ENCODE measurements around the gene SRMS.

SRMS gene

GRCh38 chr20:63534427-63534830 lies 13.1 kb downstream of the SRMS start:
- Histone ChIP-seq H2AK5ac (ENCODE audit: low read length) (no peak overlapping the region), H2AFZ (ENCODE audit: insufficient read depth, low read length, poor library complexity) (no peak overlapping the region), H4K91ac (ENCODE audit: low read depth, low read length) (no peak overlapping the region), H3K23ac (ENCODE audit: low read length) (no peak overlapping the region), H3K4me2 (ENCODE audit: low read length) (no peak overlapping the region), H3K79me1 (ENCODE audit: low read length) (no peaks in the 10 kb centered on the region), H3K18ac (ENCODE audit: low read length) (no peak overlapping the region), H3K9ac (ENCODE audit: low read length) (no peak overlapping the region), H3K27ac (ENCODE audit: low read depth, low read length) (no peak overlapping the region), H3K36me3 (ENCODE audit: control insufficient read depth in 1 of 2, insufficient read depth in 2 of 2, low read length in 2 of 2) (no peaks in the 10 kb centered on the region), H3K4me1 (ENCODE audit: control insufficient read depth in 1 of 2, insufficient read depth in 2 of 2, low read length in 2 of 2) (peaks cover 0 to 2% of the 10 kb centered on the region in 2 experiments), H3K79me2 (ENCODE audit: control insufficient read depth, insufficient read depth, low read length, poor library complexity) (no peaks in the 10 kb centered on the region), H3K4me3 (ENCODE audit: low read depth, low read length) (no peak overlapping the region), H3K4ac (ENCODE audit: low read depth, low read length) (no peak overlapping the region), H4K8ac (ENCODE audit: low read depth, low read length) (no peak overlapping the region), H3K27me3 (ENCODE audit: insufficient read depth, low read length) (no peaks in the 10 kb centered on the region), H2BK12ac (ENCODE audit: low read length) (no peak overlapping the region), H4K12ac (ENCODE audit: low read depth, low read length) (no peak overlapping the region), H3K9me3 (ENCODE audit: insufficient read depth, low read depth, low read length) (peaks cover 2% of the 10 kb centered on the region), H2BK120ac (ENCODE audit: insufficient read depth, low read length, poor library complexity) (no peak overlapping the region), H3K14ac (ENCODE audit: low read length) (no peak overlapping the region), H2BK5ac (ENCODE audit: low read depth, low read length, poor library complexity) (no peak overlapping the region)
- no CpG with 5 or more reads among the region's 12 CpGs for WGBS (ENCODE audit: extremely low coverage, insufficient coverage, insufficient read length)
- DNase-seq = no peak

GRCh38 chr20:63533871-63534393 lies 13.6 kb downstream of the SRMS start:
- Histone ChIP-seq H3K79me1 (ENCODE audit: low read length) (no peaks in the 10 kb centered on the region), H4K8ac (ENCODE audit: low read depth, low read length) (no peak overlapping the region), H3K23ac (ENCODE audit: low read length) (no peak overlapping the region), H3K27me3 (ENCODE audit: insufficient read depth, low read length) (no peaks in the 10 kb centered on the region), H3K4me1 (ENCODE audit: control insufficient read depth in 1 of 2, insufficient read depth in 2 of 2, low read length in 2 of 2) (peaks cover 0 to 2% of the 10 kb centered on the region in 2 experiments), H2BK12ac (ENCODE audit: low read length) (no peak overlapping the region), H3K9me3 (ENCODE audit: insufficient read depth, low read depth, low read length) (peaks cover 2% of the 10 kb centered on the region), H4K91ac (ENCODE audit: low read depth, low read length) (no peak overlapping the region), H3K27ac (ENCODE audit: low read depth, low read length) (no peak overlapping the region), H2AFZ (ENCODE audit: insufficient read depth, low read length, poor library complexity) (no peak overlapping the region), H4K12ac (ENCODE audit: low read depth, low read length) (no peak overlapping the region), H3K18ac (ENCODE audit: low read length) (no peak overlapping the region), H3K4me2 (ENCODE audit: low read length) (no peak overlapping the region), H3K4me3 (ENCODE audit: low read depth, low read length) (no peak overlapping the region), H3K79me2 (ENCODE audit: control insufficient read depth, insufficient read depth, low read length, poor library complexity) (no peaks in the 10 kb centered on the region), H2BK120ac (ENCODE audit: insufficient read depth, low read length, poor library complexity) (no peak overlapping the region), H2AK5ac (ENCODE audit: low read length) (no peak overlapping the region), H3K4ac (ENCODE audit: low read depth, low read length) (no peak overlapping the region), H2BK5ac (ENCODE audit: low read depth, low read length, poor library complexity) (no peak overlapping the region), H3K9ac (ENCODE audit: low read length) (no peak overlapping the region), H3K36me3 (ENCODE audit: control insufficient read depth in 1 of 2, insufficient read depth in 2 of 2, low read length in 2 of 2) (no peaks in the 10 kb centered on the region), H3K14ac (ENCODE audit: low read length) (no peak overlapping the region)
- no peak for DNase-seq
- WGBS (ENCODE audit: extremely low coverage, insufficient coverage, insufficient read length) = no CpG with 5 or more reads among the region's 28 CpGs

- H4K91ac ChIP-seq (ENCODE audit: low read depth, low read length) = no peak overlapping the region
- H3K14ac ChIP-seq (ENCODE audit: low read length) = no peak overlapping the region
- peaks cover 2% of the 10 kb centered on the region for H3K9me3 ChIP-seq (ENCODE audit: insufficient read depth, low read depth, low read length)
- no peak overlapping the region for H2BK120ac ChIP-seq (ENCODE audit: insufficient read depth, low read length, poor library complexity)
- no peaks in the 10 kb centered on the region for H3K79me2 ChIP-seq (ENCODE audit: control insufficient read depth, insufficient read depth, low read length, poor library complexity)
- H3K4me1 ChIP-seq (ENCODE audit: control insufficient read depth in 1 of 2, insufficient read depth in 2 of 2, low read length in 2 of 2) = peaks cover 0 to 2% of the 10 kb centered on the region in 2 experiments
- H3K23ac ChIP-seq (ENCODE audit: low read length) = no peak overlapping the region
- no peak overlapping the region for H3K4me2 ChIP-seq (ENCODE audit: low read length)
- H2AK5ac ChIP-seq (ENCODE audit: low read length) = no peak overlapping the region
- WGBS (ENCODE audit: extremely low coverage, insufficient coverage, insufficient read length) = no CpG with 5 or more reads among the region's 14 CpGs
- no peak overlapping the region for H4K12ac ChIP-seq (ENCODE audit: low read depth, low read length)
- no peak overlapping the region for H2AFZ ChIP-seq (ENCODE audit: insufficient read depth, low read length, poor library complexity)
- H3K79me1 ChIP-seq (ENCODE audit: low read length) = no peaks in the 10 kb centered on the region
- no peak for DNase-seq
- H3K9ac ChIP-seq (ENCODE audit: low read length) = no peak overlapping the region
- no peak overlapping the region for H2BK5ac ChIP-seq (ENCODE audit: low read depth, low read length, poor library complexity)
- H3K27me3 ChIP-seq (ENCODE audit: insufficient read depth, low read length) = no peaks in the 10 kb centered on the region
- no peak overlapping the region for H3K4ac ChIP-seq (ENCODE audit: low read depth, low read length)
- H3K27ac ChIP-seq (ENCODE audit: low read depth, low read length) = no peak overlapping the region
- no peak overlapping the region for H3K4me3 ChIP-seq (ENCODE audit: low read depth, low read length)
- H4K8ac ChIP-seq (ENCODE audit: low read depth, low read length) = no peak overlapping the region
- H3K18ac ChIP-seq (ENCODE audit: low read length) = no peak overlapping the region
- no peak overlapping the region for H2BK12ac ChIP-seq (ENCODE audit: low read length)
- H3K36me3 ChIP-seq (ENCODE audit: control insufficient read depth in 1 of 2, insufficient read depth in 2 of 2, low read length in 2 of 2) = no peaks in the 10 kb centered on the region
Observed at GRCh38 chr20:63533388-63533787, 14.2 kb downstream of the SRMS start.

- Histone ChIP-seq H2AK5ac (ENCODE audit: low read length) (no peak overlapping the region), H2BK5ac (ENCODE audit: low read depth, low read length, poor library complexity) (no peak overlapping the region), H4K8ac (ENCODE audit: low read depth, low read length) (no peak overlapping the region), H3K4me3 (ENCODE audit: low read depth, low read length) (no peak overlapping the region), H2AFZ (ENCODE audit: insufficient read depth, low read length, poor library complexity) (no peak overlapping the region), H4K91ac (ENCODE audit: low read depth, low read length) (no peak overlapping the region), H3K79me2 (ENCODE audit: control insufficient read depth, insufficient read depth, low read length, poor library complexity) (no peaks in the 10 kb centered on the region), H2BK12ac (ENCODE audit: low read length) (no peak overlapping the region), H3K9me3 (ENCODE audit: insufficient read depth, low read depth, low read length) (peaks cover 2% of the 10 kb centered on the region), H3K36me3 (ENCODE audit: control insufficient read depth in 1 of 2, insufficient read depth in 2 of 2, low read length in 2 of 2) (no peaks in the 10 kb centered on the region), H3K23ac (ENCODE audit: low read length) (no peak overlapping the region), H3K4me1 (ENCODE audit: control insufficient read depth in 1 of 2, insufficient read depth in 2 of 2, low read length in 2 of 2) (no peaks in the 10 kb centered on the region), H4K12ac (ENCODE audit: low read depth, low read length) (no peak overlapping the region), H3K27ac (ENCODE audit: low read depth, low read length) (no peak overlapping the region), H2BK120ac (ENCODE audit: insufficient read depth, low read length, poor library complexity) (no peak overlapping the region), H3K14ac (ENCODE audit: low read length) (no peak overlapping the region), H3K4ac (ENCODE audit: low read depth, low read length) (no peak overlapping the region), H3K79me1 (ENCODE audit: low read length) (no peaks in the 10 kb centered on the region), H3K18ac (ENCODE audit: low read length) (no peak overlapping the region), H3K27me3 (ENCODE audit: insufficient read depth, low read length) (no peaks in the 10 kb centered on the region), H3K4me2 (ENCODE audit: low read length) (no peak overlapping the region), H3K9ac (ENCODE audit: low read length) (no peak overlapping the region)
- no peak for DNase-seq
- WGBS (ENCODE audit: extremely low coverage, insufficient coverage, insufficient read length) = no CpG with 5 or more reads among the region's 24 CpGs
Observed at GRCh38 chr20:63532449-63532971, 15.0 kb downstream of the SRMS start.
